Stromal cell of bone marrow (primary cell): ENCODE measurements around the gene MYO15B.

Experiments used
- DNase-seq: peaks from one replicate; pipeline ENCODE4 v3.0.0-alpha.2; 2012; ENCODE audit warnings: low read depth

MYO15B gene

GRCh38 chr17:75602644-75603043 lies 15.0 kb downstream of the MYO15B start:
- DNase-seq = no peak

GRCh38 chr17:75603123-75603522 lies 15.5 kb downstream of the MYO15B start:
- no peak for DNase-seq

DNA sequence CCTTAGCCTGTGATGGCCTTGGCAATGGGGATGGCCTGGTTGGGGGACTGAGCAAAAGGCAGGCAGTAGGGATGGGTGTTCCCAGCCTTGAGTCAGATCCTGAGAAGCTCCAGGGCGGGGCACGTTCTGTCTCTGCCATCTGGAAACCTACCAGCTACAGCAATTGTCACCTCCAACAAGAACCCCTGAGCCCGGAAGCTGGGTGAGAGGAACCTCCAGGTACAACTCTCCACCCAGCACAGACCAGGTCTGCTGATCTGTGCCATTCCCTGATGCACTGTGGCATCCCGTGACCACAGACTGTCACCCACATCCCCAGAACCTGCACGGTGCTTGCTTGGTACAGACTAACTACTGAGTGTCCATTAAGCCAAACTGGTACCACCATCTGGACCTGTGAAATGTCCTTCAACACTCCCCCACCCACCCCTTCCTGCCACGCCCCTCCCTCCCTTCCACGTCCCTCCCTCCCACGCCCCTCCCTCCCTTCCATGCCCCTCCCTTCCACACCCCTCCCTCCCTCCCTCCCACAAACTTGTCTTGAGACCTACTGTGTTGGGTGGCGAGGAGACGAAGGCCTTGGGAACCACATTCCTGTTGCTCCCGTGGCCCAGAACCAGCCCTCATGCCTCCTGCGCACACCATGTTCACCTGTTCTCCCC lies 16.6 kb downstream of the MYO15B start:
- no peak for DNase-seq

GRCh38 chr17:75605790-75606189 lies 18.2 kb downstream of the MYO15B start:
- DNase-seq = no peak

GRCh38 chr17:75607086-75607485 lies 19.5 kb downstream of the MYO15B start:
- no peak for DNase-seq

GRCh38 chr17:75610103-75610984 lies 22.7 kb downstream of the MYO15B start:
- DNase-seq = no peak

GRCh38 chr17:75611851-75612429 lies 24.3 kb downstream of the MYO15B start:
- DNase-seq = no peak

- DNase-seq = no peak
Measured at GRCh38 chr17:75612906-75613626, 25.5 kb downstream of the MYO15B start.

- no peak for DNase-seq
Measured at GRCh38 chr17:75614006-75614405, 26.4 kb downstream of the MYO15B start.

- no peak for DNase-seq
Measured at GRCh38 chr17:75614556-75615270, 27.1 kb downstream of the MYO15B start.

GRCh38 chr17:75615301-75615700 lies 27.7 kb downstream of the MYO15B start:
- no peak for DNase-seq

- no peak for DNase-seq
Measured at GRCh38 chr17:75616521-75617122, 29.0 kb downstream of the MYO15B start.

GRCh38 chr17:75617218-75617617 lies 29.6 kb downstream of the MYO15B start:
- no peak for DNase-seq

DNA sequence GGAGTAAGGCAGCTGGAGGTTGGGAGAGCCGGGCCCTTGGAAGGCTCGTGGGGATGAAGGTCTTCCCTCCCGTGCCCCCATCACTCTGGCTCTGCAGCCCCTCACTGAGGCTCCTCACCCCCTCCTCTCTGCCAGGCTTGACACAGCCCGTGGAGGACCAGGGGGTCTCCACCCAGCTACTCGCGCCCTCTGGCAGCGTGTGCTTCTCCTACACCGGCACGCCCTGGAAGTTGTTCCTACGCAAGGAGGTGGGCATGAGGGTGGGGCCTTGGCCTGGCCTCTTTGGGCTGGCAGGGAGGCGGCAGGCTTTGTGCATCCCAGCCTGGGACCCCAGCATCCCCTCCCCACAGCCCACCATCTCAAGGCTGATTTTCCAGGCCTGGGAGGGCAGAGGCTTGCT lies 30.1 kb downstream of the MYO15B start:
- no peak for DNase-seq

GRCh38 chr17:75619506-75620431 lies 32.2 kb downstream of the MYO15B start:
- DNase-seq = no peak

DNA sequence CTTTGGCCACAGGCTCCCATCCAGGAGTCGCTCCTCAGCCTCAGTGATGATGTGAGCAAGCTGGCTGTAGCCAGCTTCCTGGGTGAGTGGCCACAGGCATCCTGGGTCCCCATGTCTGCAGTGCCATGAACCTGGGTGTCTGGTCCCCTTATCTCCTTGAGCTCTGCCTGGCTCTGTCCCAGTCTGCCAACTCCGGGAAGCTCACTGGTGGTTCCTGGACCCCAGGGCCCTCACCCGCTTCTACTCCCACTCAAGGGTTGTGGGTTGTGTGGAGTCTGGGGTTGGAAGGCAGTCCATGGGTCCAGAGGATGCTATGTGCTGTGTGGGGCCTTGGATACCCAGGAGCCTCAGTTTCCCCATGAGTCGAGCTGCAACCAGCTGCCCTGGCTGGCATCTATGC lies 33.9 kb downstream of the MYO15B start:
- DNase-seq = no peak

GRCh38 chr17:75622076-75622475 lies 34.5 kb downstream of the MYO15B start:
- no peak for DNase-seq

GRCh38 chr17:75622771-75623273 lies 35.2 kb downstream of the MYO15B start:
- no peak for DNase-seq

DNA sequence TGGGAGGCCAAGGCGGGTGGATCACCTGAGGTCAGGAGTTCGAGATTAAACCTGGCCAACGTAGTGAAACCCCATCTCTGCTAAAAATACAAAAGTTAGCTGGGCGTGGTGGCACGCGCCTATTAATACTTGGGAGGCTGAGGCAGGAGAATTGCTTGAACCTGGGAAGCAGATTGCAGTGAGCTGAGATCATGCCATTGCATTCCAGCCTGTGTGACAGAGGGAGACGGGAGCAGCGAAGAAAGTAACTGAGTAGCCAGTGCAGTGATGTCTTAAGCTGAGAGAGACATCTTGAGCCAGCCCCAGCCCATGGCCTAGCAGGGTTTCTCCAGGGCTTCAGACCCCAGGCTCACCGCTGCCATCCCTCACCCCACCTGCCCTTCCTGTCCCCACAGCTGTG lies 35.8 kb downstream of the MYO15B start:
- no peak for DNase-seq

DNA sequence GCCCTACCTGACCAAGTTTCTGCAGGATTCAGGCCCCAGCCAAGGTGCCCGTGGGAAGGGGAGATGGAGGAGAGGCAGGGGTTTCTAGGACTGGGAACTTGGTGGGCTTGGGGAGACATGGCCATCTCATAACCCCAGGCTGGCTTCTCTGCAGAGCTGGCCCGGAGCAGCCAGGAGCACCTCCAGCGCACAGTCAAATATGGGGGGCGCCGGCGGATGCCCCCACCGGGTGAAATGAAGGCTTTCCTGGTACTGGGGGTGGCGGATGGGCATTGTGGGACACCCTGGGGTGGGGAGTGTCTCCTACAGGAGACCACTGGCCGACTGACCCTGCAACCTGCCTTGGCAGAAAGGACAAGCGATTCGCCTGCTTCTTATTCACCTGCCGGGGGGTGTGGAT lies 36.4 kb downstream of the MYO15B start:
- no peak for DNase-seq
